H1 (cell line): ENCODE results near the gene MBD3L4. TPM values are rescaled to one million over a fixed set of nuclear protein-coding genes. Genes with fewer than 3 reads are reported as not detected.
"Not testable (repeated sequence)": the region's sequence is repeated elsewhere in the genome, so short reads cannot be mapped to it uniquely, and the experiment has no call there.

Source experiments
- CTCF ChIA-PET: fragments of 300-600 bp; sonication (Branson Sonifier 250); formaldehyde crosslinking; loops from one replicate; lab custom pipeline; 2021; ENCODE audit not compliant: partially characterized antibody; lab: Charles Lee
- POLR2A ChIA-PET: fragments of 300-600 bp; sonication (Branson Sonifier 250); formaldehyde crosslinking; loops from one replicate; lab custom pipeline; 2021; ENCODE audit warnings: inconsistent platforms; ENCODE audit not compliant: partially characterized antibody; lab: Charles Lee
- DNase-seq, 2 experiments: peaks; one replicate each; pipeline versions ENCODE4 v3.0.0 to v3.0.0-alpha.2; 2010 to 2022; ENCODE audit warnings: low spot score in 2 of 2, low read depth in 1 of 2, mixed read lengths in 1 of 2
- FAIRE-seq: peaks from 2 replicates; lab custom pipeline; 2011; peaks lifted over from hg19 to GRCh38; lab: Jason Lieb, UNC
- H2AFZ ChIP-seq: 2 replicates; pipeline ENCODE4 v1.8.1; 2012; ENCODE audit warnings: low read length, inconsistent platforms
- H2AK5ac ChIP-seq: 2 replicates; pipeline ENCODE4 v1.6.1; 2013; ENCODE audit warnings: low read depth, low read length
- H2BK120ac ChIP-seq: replicated peaks from 2 replicates; pipeline ENCODE3; 2013; ENCODE audit warnings: low read depth, low read length, inconsistent platforms
- H2BK12ac ChIP-seq: 2 replicates; pipeline ENCODE4 v1.6.1; 2013; ENCODE audit warnings: low read depth, low read length
- H2BK15ac ChIP-seq: 2 replicates; pipeline ENCODE4 v1.6.1; 2013; ENCODE audit warnings: low read length
- H2BK20ac ChIP-seq: 2 replicates; pipeline ENCODE4 v1.6.1; 2013; ENCODE audit warnings: low read length
- H2BK5ac ChIP-seq: 2 replicates; pipeline ENCODE4 v1.6.1; 2013; ENCODE audit warnings: low read depth, low read length
- H3K14ac ChIP-seq: 2 replicates; pipeline ENCODE4 v1.6.1; 2013; ENCODE audit warnings: inconsistent platforms; ENCODE audit not compliant: insufficient read length
- H3K18ac ChIP-seq: 2 replicates; pipeline ENCODE4 v1.6.1; 2013; ENCODE audit warnings: low read length; ENCODE audit errors: extremely low read depth
- H3K23ac ChIP-seq: 2 replicates; pipeline ENCODE4 v1.6.1; 2013; ENCODE audit warnings: inconsistent platforms; ENCODE audit not compliant: insufficient read length
- H3K23me2 ChIP-seq: 2 replicates; pipeline ENCODE4 v1.6.1; 2013; ENCODE audit warnings: low read depth, low read length
- H3K27ac ChIP-seq: 2 replicates; pipeline ENCODE4 v1.6.1; 2011; ENCODE audit warnings: low read depth, low read length, inconsistent platforms
- H3K27me3 ChIP-seq, 4 experiments: replicated peaks in 1 of 4; 1 replicate in 1 of 4; 2 replicates in 3 of 4; pipeline versions ENCODE4 v1.6.1 to v1.8.1; 2011 to 2013; ENCODE audit warnings: low read length in 3 of 4, mild to moderate bottlenecking in 3 of 4, inconsistent platforms in 2 of 4, mixed read lengths in 2 of 4, moderate library complexity in 1 of 4; ENCODE audit not compliant: control insufficient read depth in 3 of 4, insufficient read depth in 3 of 4; ENCODE audit errors: extremely low read depth in 1 of 4
- H3K36me3 ChIP-seq, 4 experiments: 2 replicates each; pipeline versions ENCODE4 v1.6.1 to v1.8.1; 2011 to 2013; ENCODE audit warnings: mild to moderate bottlenecking in 4 of 4, low read length in 3 of 4, moderate library complexity in 2 of 4, control low read depth in 1 of 4, inconsistent platforms in 1 of 4; ENCODE audit not compliant: insufficient read depth in 4 of 4, control insufficient read depth in 2 of 4
- H3K4ac ChIP-seq: replicated peaks from 2 replicates; pipeline ENCODE3; 2013; ENCODE audit warnings: low read length, low read depth, mixed read lengths, inconsistent platforms; ENCODE audit not compliant: insufficient read length
- H3K4me1 ChIP-seq, 4 experiments: replicated peaks in 1 of 4; 1 replicate in 1 of 4; 2 replicates in 3 of 4; pipeline versions ENCODE4 v1.6.1 to v1.8.1; 2011 to 2013; ENCODE audit warnings: low read length in 3 of 4, inconsistent platforms in 2 of 4, mixed read lengths in 1 of 4; ENCODE audit not compliant: insufficient read depth in 4 of 4, control insufficient read depth in 3 of 4
- H3K4me2 ChIP-seq, 2 experiments: 2 replicates each; pipeline versions ENCODE4 v1.6.1 to v1.8.1; 2011 to 2013; ENCODE audit warnings: low read depth in 2 of 2, low read length in 2 of 2, control low read depth in 1 of 2, inconsistent platforms in 1 of 2, mild to moderate bottlenecking in 1 of 2; ENCODE audit not compliant: insufficient read depth in 1 of 2
- H3K4me3 ChIP-seq, 4 experiments: fragments of 200-600, 300-600 bp in 1 of 4; sonication (generic), shearing (Covaris generic), sonication (Bioruptor Twin) in 1 of 4; 2 replicates each; pipeline versions ENCODE4 v1.5.1 to v1.8.1; 2011 to 2016; ENCODE audit warnings: low read length in 4 of 4, low read depth in 3 of 4, control low read depth in 2 of 4, inconsistent platforms in 2 of 4, mild to moderate bottlenecking in 2 of 4, mixed read lengths in 1 of 4, moderate library complexity in 1 of 4; ENCODE audit not compliant: insufficient read depth in 2 of 4; ENCODE audit errors: extremely low read depth in 1 of 4
- H3K56ac ChIP-seq: replicated peaks from 2 replicates; pipeline ENCODE3; 2013; ENCODE audit warnings: low read depth, mild to moderate bottlenecking, mixed read lengths, low read length, inconsistent platforms; ENCODE audit not compliant: insufficient read length
- H3K79me1 ChIP-seq: 2 replicates; pipeline ENCODE4 v1.6.1; 2013; ENCODE audit warnings: low read depth, low read length, control low read depth
- H3K79me2 ChIP-seq, 2 experiments: 2 replicates each; pipeline versions ENCODE4 v1.6.1 to v1.8.1; 2012 to 2013; ENCODE audit warnings: low read length in 2 of 2, mild to moderate bottlenecking in 2 of 2, inconsistent platforms in 1 of 2; ENCODE audit not compliant: insufficient read depth in 2 of 2, control insufficient read depth in 1 of 2
- H3K9ac ChIP-seq, 4 experiments: replicated peaks in 1 of 4; 1 replicate in 1 of 4; 2 replicates in 3 of 4; pipeline versions ENCODE4 v1.6.1 to v1.8.1; 2011 to 2013; ENCODE audit warnings: low read depth in 3 of 4, low read length in 3 of 4, control low read depth in 2 of 4, mild to moderate bottlenecking in 2 of 4, moderate library complexity in 2 of 4, inconsistent platforms in 1 of 4; ENCODE audit errors: extremely low read depth in 1 of 4
- H3K9me3 ChIP-seq, 2 experiments: 2 replicates each; pipeline versions ENCODE4 v1.6.1 to v1.8.1; 2012 to 2013; ENCODE audit warnings: mild to moderate bottlenecking in 2 of 2, moderate library complexity in 2 of 2, control low read depth in 1 of 2, inconsistent platforms in 1 of 2, low read depth in 1 of 2, low read length in 1 of 2, mixed read lengths in 1 of 2; ENCODE audit not compliant: insufficient read depth in 2 of 2
- H4K20me1 ChIP-seq, 2 experiments: replicated peaks in 1 of 2; 2 replicates each; pipeline versions ENCODE3 to v1.8.1; 2011 to 2013; ENCODE audit warnings: inconsistent platforms in 2 of 2, low read length in 2 of 2, mild to moderate bottlenecking in 1 of 2; ENCODE audit not compliant: insufficient read depth in 2 of 2, control insufficient read depth in 1 of 2
- H4K5ac ChIP-seq: 2 replicates; pipeline ENCODE4 v1.6.1; 2013; ENCODE audit warnings: low read length, low read depth, mixed read lengths, inconsistent platforms; ENCODE audit not compliant: insufficient read length
- H4K8ac ChIP-seq: 2 replicates; pipeline ENCODE4 v1.8.0; 2013; ENCODE audit warnings: mild to moderate bottlenecking, moderate library complexity, low read length, inconsistent platforms; ENCODE audit not compliant: insufficient read depth; ENCODE audit errors: extremely low read depth
- H4K91ac ChIP-seq: replicated peaks from 2 replicates; pipeline ENCODE3; 2013; ENCODE audit warnings: low read length, mixed read lengths, inconsistent platforms; ENCODE audit not compliant: insufficient read length
- RAD21 ChIP-seq, 2 experiments: IDR thresholded peaks in 1 of 2; conservative IDR thresholded peaks in 1 of 2; 2 replicates each; pipeline ENCODE4 v1.6.1; 2011; ENCODE audit warnings: low read depth in 2 of 2, low read length in 2 of 2, improper control_type of control experiment in 1 of 2, inconsistent platforms in 1 of 2, mild to moderate bottlenecking in 1 of 2, moderate library complexity in 1 of 2
- WGBS, 2 experiments: shearing (Covaris generic) in 1 of 2; methylation state at CpG; one replicate each; pipeline versions ENCODE4 v1.1.6 to v1.1.7; 2013 to 2015; ENCODE audit warnings: low lambda C conversion rate in 2 of 2, mixed read lengths in 2 of 2, inconsistent platforms in 1 of 2, low coverage in 1 of 2, missing lambda C conversion rate in 1 of 2; ENCODE audit not compliant: insufficient replicate concordance in 2 of 2, insufficient coverage in 1 of 2, insufficient read length in 1 of 2; ENCODE audit errors: extremely low coverage in 1 of 2, missing lambda C conversion rate in 1 of 2; 5-methylcytosine and 5-hydroxymethylcytosine counted together
- polyA plus RNA-seq, 7 experiments: library from polyadenylated mRNA; depleted of rRNA in 3 of 7; stranded (reverse) in 5 of 7; unstranded in 2 of 7; fragments of >200 nt in 5 of 7; fragments of 200-250 nt in 2 of 7; gene quantifications; 1 replicate in 5 of 7; 2 replicates in 1 of 7; 4 replicates in 1 of 7; pipeline versions ENCODE4 v1.2.1 to v1.2.3, GENCODE V29; 2011 to 2013; ENCODE audit warnings: missing spikeins in 2 of 7, mixed read lengths in 2 of 7
- total RNA-seq: library from RNA; stranded (reverse); fragmentation: NEBNext Ultra II Directional; extraction: Animal tissue kit (Norgen Biotek cat#: 25700); gene quantifications from 2 replicates; pipeline ENCODE4 v1.2.1, GENCODE V29; 2021
- TF ChIP-seq, protein P1 (sequence below), 3 experiments: IDR thresholded peaks; 1 replicate in 2 of 3; 2 replicates in 1 of 3; pipeline versions ENCODE4 v1.5.1 to v1.6.1; 2011; ENCODE audit warnings: low read length in 3 of 3, mild to moderate bottlenecking in 3 of 3, inconsistent platforms in 2 of 3, low read depth in 1 of 3, moderate library complexity in 1 of 3; ENCODE audit not compliant: insufficient read depth in 1 of 3; ENCODE audit errors: control extremely low read depth in 1 of 3

The MBD3L4 gene
- total and polyA plus RNA-seq, 2 of the 8 experiments (the other 6 are each of a cell fraction or from before 2014, with no cell fraction given), result not detected

DNA sequence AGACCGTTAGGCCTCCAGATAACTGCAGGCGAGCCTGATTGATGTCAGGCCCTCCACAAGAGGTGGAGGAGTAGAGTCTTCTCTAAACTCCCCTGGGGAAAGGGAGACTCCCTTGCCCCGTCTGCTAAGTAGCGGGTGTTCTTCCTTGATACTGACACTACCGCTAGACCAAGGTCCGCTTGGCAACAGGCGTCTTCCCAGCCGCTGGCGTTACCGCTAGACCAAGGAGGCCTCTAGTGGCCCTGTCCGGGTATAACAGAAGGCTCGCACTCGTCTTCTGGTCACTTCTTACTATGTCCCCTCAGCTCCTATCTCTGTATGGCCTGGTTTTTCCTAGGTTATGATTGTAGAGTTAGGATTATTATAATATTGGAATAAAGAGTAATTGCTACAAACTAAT lies 27.1 kb upstream of the MBD3L4 start:
- CTCF ChIA-PET, FAIRE-seq: not testable (repeated sequence)
- DNase-seq, result peak; percentile 9 to 51

More for the DNA sequence above, 27.1 kb upstream of the MBD3L4 start:
- WGBS, 2 experiments, result 42% methylated on average over 13 of the region's 13 CpGs; no CpG with 5 or more reads in 1 of the 2 experiments
- H3K4me3 ChIP-seq, H3K36me3 ChIP-seq, H2AFZ ChIP-seq, H3K4me1 ChIP-seq, H4K8ac ChIP-seq, H3K23me2 ChIP-seq, H3K79me2 ChIP-seq, H2BK5ac ChIP-seq, H2BK120ac ChIP-seq, H2AK5ac ChIP-seq, H3K14ac ChIP-seq, POLR2A ChIA-PET, H3K79me1 ChIP-seq, H4K20me1 ChIP-seq, H3K56ac ChIP-seq, H3K27me3 ChIP-seq, H3K4me2 ChIP-seq, H4K5ac ChIP-seq, H3K9ac ChIP-seq, H2BK20ac ChIP-seq, H3K27ac ChIP-seq, H3K18ac ChIP-seq, H4K91ac ChIP-seq, H2BK15ac ChIP-seq, H3K4ac ChIP-seq, H3K23ac ChIP-seq, H2BK12ac ChIP-seq: not testable (repeated sequence)
- TF ChIP-seq RAD21 (IDR thresholded peaks at IDR 0.05 in 1 of 2, conservative IDR thresholded peaks at IDR 0.05 in 1 of 2; ENCODE audit: low read depth in 2 of 2, low read length in 2 of 2), result peak; percentile 53 to 58
- TF ChIP-seq, protein P1, sequence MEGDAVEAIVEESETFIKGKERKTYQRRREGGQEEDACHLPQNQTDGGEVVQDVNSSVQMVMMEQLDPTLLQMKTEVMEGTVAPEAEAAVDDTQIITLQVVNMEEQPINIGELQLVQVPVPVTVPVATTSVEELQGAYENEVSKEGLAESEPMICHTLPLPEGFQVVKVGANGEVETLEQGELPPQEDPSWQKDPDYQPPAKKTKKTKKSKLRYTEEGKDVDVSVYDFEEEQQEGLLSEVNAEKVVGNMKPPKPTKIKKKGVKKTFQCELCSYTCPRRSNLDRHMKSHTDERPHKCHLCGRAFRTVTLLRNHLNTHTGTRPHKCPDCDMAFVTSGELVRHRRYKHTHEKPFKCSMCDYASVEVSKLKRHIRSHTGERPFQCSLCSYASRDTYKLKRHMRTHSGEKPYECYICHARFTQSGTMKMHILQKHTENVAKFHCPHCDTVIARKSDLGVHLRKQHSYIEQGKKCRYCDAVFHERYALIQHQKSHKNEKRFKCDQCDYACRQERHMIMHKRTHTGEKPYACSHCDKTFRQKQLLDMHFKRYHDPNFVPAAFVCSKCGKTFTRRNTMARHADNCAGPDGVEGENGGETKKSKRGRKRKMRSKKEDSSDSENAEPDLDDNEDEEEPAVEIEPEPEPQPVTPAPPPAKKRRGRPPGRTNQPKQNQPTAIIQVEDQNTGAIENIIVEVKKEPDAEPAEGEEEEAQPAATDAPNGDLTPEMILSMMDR (IDR thresholded peaks at IDR 0.05; ENCODE audit: control extremely low read depth in 1 of 3, insufficient read depth in 1 of 3, low read depth in 1 of 3, low read length in 3 of 3), result peak; percentile 46 to 55 (median 54)
- H3K9me3 ChIP-seq, result peaks cover 6 to 15% of the 10 kb centered on the region in 2 experiments; a peak in 2 of 4 replicates
